ENCODE results near the gene MSN. TPM values are rescaled to one million over a fixed set of nuclear protein-coding genes. Genes with fewer than 3 reads are reported as not detected.

The MSN gene
- total and polyA plus RNA-seq, 4 donors = 168 to 399 (median 299) TPM

DNA sequence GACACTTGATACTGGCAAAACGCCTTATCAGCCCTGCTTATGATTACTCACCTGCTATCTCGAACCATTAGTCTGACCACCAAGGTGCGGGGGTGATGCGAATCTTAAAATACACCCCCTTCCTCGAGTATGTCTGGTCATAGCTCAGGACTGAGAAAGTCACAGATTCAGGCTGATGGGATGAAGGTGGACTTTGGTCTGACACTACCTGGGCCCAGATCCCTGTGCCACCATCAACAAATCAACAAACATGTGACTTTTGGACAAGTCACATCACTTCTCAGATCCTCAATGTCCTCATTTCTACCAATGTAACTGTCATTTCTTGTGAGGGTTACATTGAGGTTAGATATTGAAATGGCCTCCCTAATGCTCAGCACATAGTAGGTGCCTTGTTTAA, 9.8 kb upstream of the MSN start:
- Histone ChIP-seq H3K9ac (ENCODE audit: insufficient read depth in 1 of 2, low read length in 2 of 2) (no peak overlapping the region), H3K36me3 (ENCODE audit: control insufficient read depth in 4 of 4, insufficient read depth in 4 of 4, low read length in 4 of 4) (no peaks in the 10 kb centered on the region), H3K27me3 (ENCODE audit: control insufficient read depth in 3 of 3, insufficient read depth in 3 of 3, low read length in 2 of 3) (no peaks in the 10 kb centered on the region), H3K9me3 (ENCODE audit: control insufficient read depth in 4 of 4, insufficient read depth in 3 of 4, low read length in 3 of 4) (peaks cover 0 to 8% (median 0%) of the 10 kb centered on the region in 4 donors), H3K4me1 (ENCODE audit: control insufficient read depth in 5 of 5, insufficient read depth in 5 of 5, low read length in 5 of 5) (peaks cover 0 to 3% (median 0%) of the 10 kb centered on the region in 5 donors), H3K27ac (ENCODE audit: low read depth in 1 of 2, low read length in 1 of 2) (no peak overlapping the region), H3K4me3 (no peak overlapping the region)
- TF ChIP-seq, protein P1, sequence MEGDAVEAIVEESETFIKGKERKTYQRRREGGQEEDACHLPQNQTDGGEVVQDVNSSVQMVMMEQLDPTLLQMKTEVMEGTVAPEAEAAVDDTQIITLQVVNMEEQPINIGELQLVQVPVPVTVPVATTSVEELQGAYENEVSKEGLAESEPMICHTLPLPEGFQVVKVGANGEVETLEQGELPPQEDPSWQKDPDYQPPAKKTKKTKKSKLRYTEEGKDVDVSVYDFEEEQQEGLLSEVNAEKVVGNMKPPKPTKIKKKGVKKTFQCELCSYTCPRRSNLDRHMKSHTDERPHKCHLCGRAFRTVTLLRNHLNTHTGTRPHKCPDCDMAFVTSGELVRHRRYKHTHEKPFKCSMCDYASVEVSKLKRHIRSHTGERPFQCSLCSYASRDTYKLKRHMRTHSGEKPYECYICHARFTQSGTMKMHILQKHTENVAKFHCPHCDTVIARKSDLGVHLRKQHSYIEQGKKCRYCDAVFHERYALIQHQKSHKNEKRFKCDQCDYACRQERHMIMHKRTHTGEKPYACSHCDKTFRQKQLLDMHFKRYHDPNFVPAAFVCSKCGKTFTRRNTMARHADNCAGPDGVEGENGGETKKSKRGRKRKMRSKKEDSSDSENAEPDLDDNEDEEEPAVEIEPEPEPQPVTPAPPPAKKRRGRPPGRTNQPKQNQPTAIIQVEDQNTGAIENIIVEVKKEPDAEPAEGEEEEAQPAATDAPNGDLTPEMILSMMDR (IDR thresholded peaks at IDR 0.05; ENCODE audit: control extremely low read depth, extremely low read depth) = no peak
- DNase-seq (no peak), ATAC-seq (ENCODE audit: insufficient read depth, low FRiP score) (no peak)
- 80 to 92% methylated on average over 5 of the region's 5 CpGs for WGBS, 2 donors

DNA sequence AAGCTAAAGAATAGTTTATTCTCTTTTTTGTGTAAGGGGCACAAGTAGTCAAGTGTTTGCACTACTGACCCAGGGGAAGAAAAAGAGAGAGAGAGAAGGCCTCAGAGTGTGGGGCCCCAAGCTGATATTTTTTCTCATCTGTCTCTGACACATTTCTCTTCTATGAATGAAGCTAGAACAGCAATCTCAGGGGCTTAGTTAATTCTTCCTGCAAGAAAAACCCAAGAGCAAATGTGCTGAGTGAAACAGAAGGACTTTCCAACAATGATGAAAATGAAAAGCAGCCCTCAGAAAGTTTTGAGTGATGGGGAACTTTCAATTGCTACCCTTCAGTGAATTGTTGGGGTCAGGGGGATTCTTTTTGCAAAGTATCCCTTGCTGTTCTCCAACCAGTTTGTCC, 9.2 kb upstream of the MSN start:
- ATAC-seq (ENCODE audit: insufficient read depth, low FRiP score) = no peak
- TF ChIP-seq, protein P1 (IDR thresholded peaks at IDR 0.05; ENCODE audit: control extremely low read depth, extremely low read depth) = no peak

DNA sequence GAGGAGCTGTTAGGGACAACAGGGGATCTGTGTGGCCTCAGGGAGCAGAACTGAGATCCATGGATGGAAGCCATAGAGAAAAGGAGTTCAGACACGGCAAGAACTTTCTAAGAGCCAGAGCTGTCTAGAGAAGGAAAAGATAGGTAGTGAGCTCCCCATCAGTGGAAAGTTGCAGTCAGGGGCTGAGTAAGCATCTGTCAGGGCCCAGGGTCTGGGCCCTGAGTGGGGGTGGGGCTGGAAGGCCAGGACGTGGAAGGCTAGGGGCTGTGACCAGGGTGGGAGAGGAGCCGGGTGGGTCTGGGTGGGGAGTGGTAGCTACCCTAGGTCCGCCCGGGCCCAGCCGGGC, 324 bp upstream of the MSN start:
- Histone ChIP-seq H3K4me3 (no peak overlapping the region), H3K4me1 (ENCODE audit: control insufficient read depth in 5 of 5, insufficient read depth in 5 of 5, low read length in 5 of 5) (peaks cover 4 to 17% (median 6%) of the 10 kb centered on the region in 5 donors), H3K36me3 (ENCODE audit: control insufficient read depth in 4 of 4, insufficient read depth in 4 of 4, low read length in 4 of 4) (no peaks in the 10 kb centered on the region), H3K27me3 (ENCODE audit: control insufficient read depth in 3 of 3, insufficient read depth in 3 of 3, low read length in 2 of 3) (no peaks in the 10 kb centered on the region), H3K27ac (ENCODE audit: low read depth in 1 of 2, low read length in 1 of 2) (peak overlapping the region; percentile 64 to 95), H3K9ac (ENCODE audit: insufficient read depth in 1 of 2, low read length in 2 of 2) (no peak overlapping the region), H3K9me3 (ENCODE audit: control insufficient read depth in 4 of 4, insufficient read depth in 3 of 4, low read length in 3 of 4) (no peaks in the 10 kb centered on the region)
- TF ChIP-seq, protein P1 (IDR thresholded peaks at IDR 0.05; ENCODE audit: control extremely low read depth, extremely low read depth) = no peak
- DNase-seq (no peak), ATAC-seq (ENCODE audit: insufficient read depth, low FRiP score) (no peak)
- WGBS, 2 donors = 4 to 41% methylated on average over 2 to 6 of the region's 6 CpGs

More for the DNA sequence above, 9.2 kb upstream of the MSN start:
- H3K27ac ChIP-seq (ENCODE audit: low read depth in 1 of 2, low read length in 1 of 2) = no peak overlapping the region
- H3K4me3 ChIP-seq = no peak overlapping the region
- H3K9me3 ChIP-seq (ENCODE audit: control insufficient read depth in 4 of 4, insufficient read depth in 3 of 4, low read length in 3 of 4) = peaks cover 0 to 8% (median 0%) of the 10 kb centered on the region in 4 donors
- H3K27me3 ChIP-seq (ENCODE audit: control insufficient read depth in 3 of 3, insufficient read depth in 3 of 3, low read length in 2 of 3) = no peaks in the 10 kb centered on the region
- no peaks in the 10 kb centered on the region for H3K36me3 ChIP-seq (ENCODE audit: control insufficient read depth in 4 of 4, insufficient read depth in 4 of 4, low read length in 4 of 4)
- H3K9ac ChIP-seq (ENCODE audit: insufficient read depth in 1 of 2, low read length in 2 of 2) = no peak overlapping the region
- H3K4me1 ChIP-seq (ENCODE audit: control insufficient read depth in 5 of 5, insufficient read depth in 5 of 5, low read length in 5 of 5) = peaks cover 0 to 3% (median 0%) of the 10 kb centered on the region in 5 donors
- no peak for DNase-seq

Data from lung (tissue), 12 donors.